ENCODE measurements around the gene CD69. TPM values are rescaled to one million over a fixed set of nuclear protein-coding genes. Genes with fewer than 3 reads are reported as not detected.
A peak's percentile ranks its signal among the peaks of the same experiment; 100 is the strongest.

Gene CD69
- total and polyA plus RNA-seq, 2 donors (not counting 3 experiments of a cell fraction or from before 2014, with no cell fraction given), result 0.49 to 4.4 TPM

- Histone ChIP-seq H3K4me2 (ENCODE audit: insufficient read depth, low read length) (peak overlapping the region; percentile 82), H3K36me3 (ENCODE audit: control insufficient read depth in 2 of 2, extremely low read depth in 1 of 2, insufficient read depth in 2 of 2, low read length in 2 of 2) (no peaks in the 10 kb centered on the region), H2AFZ (ENCODE audit: low read depth, low read length) (peak overlapping the region; percentile 60), H3K27me3 (ENCODE audit: control insufficient read depth in 2 of 2, insufficient read depth in 2 of 2, low read length in 2 of 2) (no peaks in the 10 kb centered on the region), H4K20me1 (replicated peaks; ENCODE audit: control insufficient read depth, extremely low read depth, insufficient read depth, low read length) (no peaks in the 10 kb centered on the region), H3K27ac (ENCODE audit: insufficient read depth, low read depth, low read length) (peak overlapping the region; percentile 36), H3K9me3 (replicated peaks; ENCODE audit: control insufficient read depth, insufficient read depth, low read length) (no peaks in the 10 kb centered on the region), H3K4me1 (ENCODE audit: control insufficient read depth, extremely low read depth, insufficient read depth, low read length) (peaks cover 37% of the 10 kb centered on the region), H3K9me1 (replicated peaks; ENCODE audit: control insufficient read depth, extremely low read depth, insufficient read depth, low read length) (no peaks in the 10 kb centered on the region), H3K79me2 (ENCODE audit: control insufficient read depth, insufficient read depth, low read length) (no peaks in the 10 kb centered on the region), H3K4me3 (replicated peaks in 1 of 3; ENCODE audit: insufficient read depth in 1 of 3, low read depth in 1 of 3, low read length in 3 of 3) (no peak overlapping the region), H3K9ac (replicated peaks; ENCODE audit: extremely low read depth, insufficient read depth, low read length) (no peak overlapping the region)
- FAIRE-seq, result peak; percentile 55
- TF ChIP-seq POLR2A (IDR thresholded peaks at IDR 0.05; ENCODE audit: low read depth, low read length), result no peak
- no peak for TF ChIP-seq GATA2 (IDR thresholded peaks at IDR 0.05; ENCODE audit: insufficient read depth, insufficient read length, low read depth, low read length)
- no peak for TF ChIP-seq MYC (IDR thresholded peaks at IDR 0.05; ENCODE audit: low read depth, low read length)
- no peak for TF ChIP-seq MAX (IDR thresholded peaks at IDR 0.05; ENCODE audit: insufficient read depth, insufficient read length)
- TF ChIP-seq JUN (IDR thresholded peaks at IDR 0.05; ENCODE audit: borderline replicate concordance, insufficient read depth, insufficient read length, low read depth), result no peak
- TF ChIP-seq CTCF (IDR thresholded peaks at IDR 0.05; ENCODE audit: extremely low read depth in 1 of 2, insufficient read depth in 1 of 2, low read depth in 1 of 2, low read length in 2 of 2), result no peak
- no peak for TF ChIP-seq EZH2 (IDR thresholded peaks at IDR 0.05; ENCODE audit: borderline replicate concordance, low read depth, low read length, severe bottlenecking)
- TF ChIP-seq FOS (IDR thresholded peaks at IDR 0.05; ENCODE audit: borderline replicate concordance, insufficient read depth, low read length), result no peak
- ChIA-PET POLR2A (no interaction called here), CTCF (interaction anchor here (0.7 to 1.6 kb wide), 3 partner anchors 17 to 49 kb away, joined by 3 to 17 read pairs (median 3); no protein-coding TSS in a partner anchor)
- intact Hi-C loops (cut with micrococcal nuclease), result no loop called here
- DNase-seq (ENCODE audit: low read depth, low spot score), result no peak
- BruUV-seq (replicated peaks), result TSS peak; percentile 65
- dilution Hi-C loops (cut with MboI; ENCODE audit: extremely low pct_ligation_motif_present, low sequenced_read_pairs), result no loop called here
Measured at GRCh38 chr12:9792185-9792900, 31.6 kb upstream of the CD69 start.

Measured in endothelial cell of umbilical vein (primary cell).